LNCaP clone FGC (cell line): ENCODE data around the gene TSPAN3.

Source experiments
- DNase-seq: peaks from one replicate; pipeline ENCODE4 v3.0.0-alpha.2; 2011; ENCODE audit warnings: low read depth
- H3K4me3 ChIP-seq: 2 replicates; pipeline ENCODE4 v1.5.1; 2011; ENCODE audit warnings: mild to moderate bottlenecking, low read depth, low read length, control low read depth
- TF ChIP-seq, protein P1 (sequence below): IDR thresholded peaks from 2 replicates; pipeline ENCODE4 v1.5.1; 2012; ENCODE audit warnings: mild to moderate bottlenecking; ENCODE audit not compliant: control insufficient read depth, insufficient read depth; ENCODE audit errors: extremely low read depth

Gene TSPAN3

GRCh38 chr15:77087213-77087612, 16.3 kb upstream of the TSPAN3 start:
- H3K4me3 ChIP-seq = no peak overlapping the region
- DNase-seq = no peak
- TF ChIP-seq, protein P1, sequence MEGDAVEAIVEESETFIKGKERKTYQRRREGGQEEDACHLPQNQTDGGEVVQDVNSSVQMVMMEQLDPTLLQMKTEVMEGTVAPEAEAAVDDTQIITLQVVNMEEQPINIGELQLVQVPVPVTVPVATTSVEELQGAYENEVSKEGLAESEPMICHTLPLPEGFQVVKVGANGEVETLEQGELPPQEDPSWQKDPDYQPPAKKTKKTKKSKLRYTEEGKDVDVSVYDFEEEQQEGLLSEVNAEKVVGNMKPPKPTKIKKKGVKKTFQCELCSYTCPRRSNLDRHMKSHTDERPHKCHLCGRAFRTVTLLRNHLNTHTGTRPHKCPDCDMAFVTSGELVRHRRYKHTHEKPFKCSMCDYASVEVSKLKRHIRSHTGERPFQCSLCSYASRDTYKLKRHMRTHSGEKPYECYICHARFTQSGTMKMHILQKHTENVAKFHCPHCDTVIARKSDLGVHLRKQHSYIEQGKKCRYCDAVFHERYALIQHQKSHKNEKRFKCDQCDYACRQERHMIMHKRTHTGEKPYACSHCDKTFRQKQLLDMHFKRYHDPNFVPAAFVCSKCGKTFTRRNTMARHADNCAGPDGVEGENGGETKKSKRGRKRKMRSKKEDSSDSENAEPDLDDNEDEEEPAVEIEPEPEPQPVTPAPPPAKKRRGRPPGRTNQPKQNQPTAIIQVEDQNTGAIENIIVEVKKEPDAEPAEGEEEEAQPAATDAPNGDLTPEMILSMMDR = no peak

DNA sequence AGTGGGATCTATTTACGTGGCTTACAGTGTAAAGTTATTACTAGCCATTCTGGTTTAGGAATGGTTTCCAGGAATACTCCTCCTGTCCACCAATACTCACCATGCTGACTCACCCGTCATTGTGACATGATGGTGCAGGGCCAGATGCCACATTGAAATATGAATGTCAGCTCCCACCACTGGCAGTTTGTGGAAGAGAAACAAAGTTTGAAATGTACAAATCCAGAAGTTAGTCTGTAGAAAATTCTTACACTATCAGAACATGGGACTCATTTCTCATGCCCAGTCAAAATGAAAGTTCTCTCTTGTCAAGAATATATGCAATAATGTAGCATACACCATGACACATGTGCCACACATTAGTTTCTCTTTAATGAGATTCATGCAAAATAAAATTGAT, 14.4 kb upstream of the TSPAN3 start:
- DNase-seq = no peak
- no peak overlapping the region for H3K4me3 ChIP-seq
- TF ChIP-seq, protein P1 = no peak

- no peak overlapping the region for H3K4me3 ChIP-seq
- DNase-seq = no peak
- TF ChIP-seq, protein P1 = no peak
Observed at GRCh38 chr15:77084436-77084835, 13.5 kb upstream of the TSPAN3 start.

DNA sequence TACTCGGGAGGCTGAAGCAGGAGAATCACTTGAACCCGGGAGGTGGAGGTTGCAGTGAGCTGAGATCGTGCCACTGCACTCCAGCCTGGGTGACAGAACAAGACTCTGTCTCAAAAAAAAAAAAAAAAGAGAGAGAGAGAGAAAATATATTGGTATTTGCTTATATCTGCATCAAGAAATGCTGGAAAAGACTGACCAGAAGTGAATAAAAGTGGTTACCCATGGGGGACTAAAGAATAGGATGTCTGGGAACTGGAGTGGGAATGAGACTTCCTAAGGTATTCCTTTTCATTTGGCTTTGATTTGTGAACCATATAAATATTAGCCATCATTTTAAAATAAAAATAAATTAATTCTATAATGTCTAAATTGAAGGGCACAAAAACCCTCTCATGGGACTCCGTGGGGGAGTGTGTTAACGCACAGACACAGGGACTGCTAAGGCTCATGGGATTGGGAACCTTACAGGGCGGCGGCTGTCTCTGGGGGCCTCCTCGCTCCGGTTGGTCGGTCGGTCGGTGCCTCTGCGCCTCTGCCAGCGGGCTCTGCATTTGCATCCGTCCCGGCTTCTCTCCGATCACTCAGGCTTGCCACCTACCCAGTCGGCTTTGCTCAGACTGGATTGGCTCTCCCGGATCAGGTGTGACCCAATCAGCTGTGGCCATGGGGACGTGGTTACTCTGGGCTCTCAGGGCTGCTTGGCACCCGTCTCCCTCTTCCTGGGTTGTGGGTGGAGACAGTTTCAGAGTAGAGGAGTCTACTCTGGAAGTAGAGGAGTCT, 12.7 kb upstream of the TSPAN3 start:
- TF ChIP-seq, protein P1 = no peak
- no peak overlapping the region for H3K4me3 ChIP-seq
- peak; percentile 61 for DNase-seq

DNA sequence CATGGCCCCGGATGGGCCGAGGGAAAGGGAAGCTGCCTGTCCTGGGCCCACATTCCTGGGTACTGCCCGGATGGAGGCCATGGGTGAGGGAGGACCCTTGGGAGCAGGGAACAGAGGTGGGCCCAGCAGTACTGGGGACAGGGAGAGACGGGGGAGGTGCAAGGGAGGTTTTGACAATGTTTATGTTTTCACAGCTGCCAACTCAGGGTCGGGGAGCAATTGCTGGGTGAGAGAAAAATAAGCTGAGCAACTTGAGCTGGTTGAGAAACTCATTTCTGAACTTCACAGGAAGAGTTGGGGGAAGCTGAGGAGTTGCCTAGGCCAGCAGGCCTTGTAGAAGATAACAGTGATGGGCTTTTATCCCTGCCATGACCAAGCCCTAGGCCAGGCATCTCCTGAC, 11.1 kb upstream of the TSPAN3 start:
- DNase-seq = no peak
- TF ChIP-seq, protein P1 = no peak
- H3K4me3 ChIP-seq = no peak overlapping the region

DNA sequence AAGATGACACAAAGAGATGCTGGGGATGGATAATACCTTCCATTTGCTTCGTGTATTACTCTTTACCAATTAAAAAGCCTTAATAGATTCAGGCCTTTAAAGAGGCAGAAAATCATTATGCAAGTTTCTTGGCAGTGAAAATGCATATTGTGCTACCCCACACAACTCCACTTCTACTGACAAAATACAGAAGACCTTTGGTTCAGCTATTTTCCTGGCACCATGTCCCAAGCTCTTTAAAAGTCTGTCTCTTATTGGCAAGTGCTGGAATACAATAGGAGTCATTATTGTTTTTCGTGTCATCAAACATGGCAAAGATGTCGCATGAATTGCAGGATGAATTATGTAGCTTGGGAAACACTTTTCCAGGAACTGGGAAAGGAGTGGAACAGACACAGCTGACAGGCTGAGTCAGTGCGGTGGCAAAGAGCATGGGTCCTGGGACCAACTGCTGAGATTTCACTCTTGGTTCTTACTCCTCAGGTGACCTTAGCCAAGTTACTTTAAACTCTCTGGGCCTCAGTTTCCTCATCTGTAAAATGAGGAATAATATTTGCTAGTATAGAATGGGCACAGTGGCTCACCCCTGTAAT, 5.5 kb upstream of the TSPAN3 start:
- H3K4me3 ChIP-seq = no peak overlapping the region
- TF ChIP-seq, protein P1 = no peak
- no peak for DNase-seq
